TTC549 (cell line): ENCODE measurements around the gene AGAP5.

Source experiments
- FAIRE-seq: peaks from 2 replicates; lab custom pipeline; 2012; peaks lifted over from hg19 to GRCh38; lab: Jason Lieb, UNC

AGAP5 gene

DNA sequence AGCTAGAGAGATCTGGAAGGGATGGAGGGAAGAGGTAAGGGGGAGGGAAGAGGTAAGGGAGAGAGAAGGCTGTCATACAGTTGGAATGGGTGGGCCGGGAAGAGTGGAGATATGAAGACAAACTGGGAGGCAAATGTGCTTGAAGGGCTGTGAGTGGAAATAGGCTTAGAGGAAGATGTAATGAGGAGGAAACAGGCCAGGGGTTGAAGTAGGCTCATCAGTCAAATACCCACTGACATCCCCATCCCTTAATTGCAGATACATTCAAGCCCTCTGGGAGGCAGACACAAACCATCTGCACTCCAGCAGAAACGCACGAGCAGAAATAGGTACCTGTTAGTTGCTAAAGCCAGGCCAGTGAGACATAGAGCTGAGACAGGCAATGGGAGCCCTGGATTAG is 44.2 kb downstream of the AGAP5 start:
- no peak for FAIRE-seq

DNA sequence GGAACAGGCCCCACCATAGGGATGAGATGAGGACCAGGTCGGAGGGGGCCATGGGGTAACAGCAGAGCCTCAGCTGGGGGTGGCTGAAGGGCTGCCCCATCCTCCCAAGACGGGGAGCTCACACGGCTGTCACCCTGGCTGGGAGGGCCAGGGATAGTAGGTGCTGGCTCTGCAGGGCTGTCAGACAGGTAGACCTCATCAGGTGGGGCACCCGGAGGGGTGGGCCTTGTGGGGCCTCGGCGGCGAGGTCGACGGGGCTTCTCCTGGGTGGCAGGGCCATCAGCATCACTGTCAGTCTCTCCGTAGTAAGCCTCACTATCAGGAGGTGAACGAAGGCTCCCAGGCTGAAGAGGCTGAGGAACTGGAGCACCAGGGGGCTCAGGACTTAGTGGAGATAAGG is 44.7 kb downstream of the AGAP5 start:
- FAIRE-seq: no peak

DNA sequence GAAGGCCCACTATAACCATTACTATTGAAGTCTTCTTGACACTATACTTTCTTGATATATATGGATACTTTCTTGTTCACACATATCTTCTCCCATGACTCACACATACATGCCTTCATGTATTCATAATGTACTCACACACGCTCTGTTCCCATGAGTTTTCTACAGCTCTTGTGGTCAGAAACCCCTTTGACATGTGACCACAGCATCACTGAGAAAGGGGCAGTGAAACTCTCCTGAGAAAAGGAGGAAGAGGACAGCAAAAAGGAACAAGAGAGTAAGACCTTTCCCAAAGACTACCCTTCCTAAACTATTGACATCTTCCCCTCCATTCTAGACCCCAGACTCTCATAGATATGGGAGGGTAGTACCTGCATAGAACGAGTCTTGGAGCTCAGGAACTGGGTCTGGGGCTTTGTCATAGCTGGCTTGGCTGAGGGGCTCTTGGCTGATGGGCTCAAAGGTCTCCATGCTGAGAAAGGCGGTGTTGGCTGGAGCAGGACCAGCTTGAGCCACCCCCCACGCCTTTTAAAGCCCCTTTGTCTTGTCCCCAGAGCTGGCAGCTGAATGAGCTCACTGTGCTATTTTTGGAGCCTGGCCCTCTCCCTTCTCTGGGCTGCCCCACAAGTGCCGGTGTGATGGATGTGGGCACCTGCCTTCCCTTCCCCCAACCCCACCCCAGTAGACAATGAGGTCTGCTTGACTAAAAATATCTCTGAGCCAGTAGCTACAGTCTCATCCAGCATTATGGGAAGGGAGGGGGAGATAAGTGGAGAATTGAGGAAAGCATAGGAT is 47.2 kb downstream of the AGAP5 start:
- FAIRE-seq: no peak

DNA sequence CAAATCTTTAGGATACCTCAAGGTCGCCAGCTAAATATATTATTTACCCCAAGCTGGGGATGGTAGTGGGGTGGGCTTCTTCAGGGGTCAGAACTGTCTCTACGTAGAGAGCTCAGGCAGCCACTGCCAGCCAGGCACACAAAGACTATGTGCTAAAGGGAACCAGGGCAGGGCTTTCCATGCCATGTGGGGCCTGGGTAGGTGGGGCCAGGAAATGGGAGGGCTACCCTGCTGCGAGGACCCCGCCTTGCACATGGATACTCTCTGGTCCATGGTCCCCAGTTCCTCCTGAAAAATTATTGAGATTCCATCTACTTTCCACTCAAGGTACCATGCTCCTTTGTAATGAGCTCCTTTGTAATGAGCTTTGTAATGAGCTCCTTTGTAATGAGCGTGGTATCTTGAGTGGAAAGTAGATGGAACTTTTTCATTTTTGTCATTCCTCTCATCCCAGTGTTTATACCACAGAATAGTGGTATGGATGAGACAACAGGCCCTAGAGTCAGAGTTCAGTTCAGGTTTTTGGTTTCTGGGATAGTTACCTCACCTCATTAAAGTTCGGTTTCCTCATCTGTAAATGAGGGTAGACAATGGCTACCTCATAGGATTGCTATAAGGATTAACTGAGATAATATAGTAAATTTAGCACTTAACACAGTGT is 47.9 kb downstream of the AGAP5 start:
- FAIRE-seq: no peak

DNA sequence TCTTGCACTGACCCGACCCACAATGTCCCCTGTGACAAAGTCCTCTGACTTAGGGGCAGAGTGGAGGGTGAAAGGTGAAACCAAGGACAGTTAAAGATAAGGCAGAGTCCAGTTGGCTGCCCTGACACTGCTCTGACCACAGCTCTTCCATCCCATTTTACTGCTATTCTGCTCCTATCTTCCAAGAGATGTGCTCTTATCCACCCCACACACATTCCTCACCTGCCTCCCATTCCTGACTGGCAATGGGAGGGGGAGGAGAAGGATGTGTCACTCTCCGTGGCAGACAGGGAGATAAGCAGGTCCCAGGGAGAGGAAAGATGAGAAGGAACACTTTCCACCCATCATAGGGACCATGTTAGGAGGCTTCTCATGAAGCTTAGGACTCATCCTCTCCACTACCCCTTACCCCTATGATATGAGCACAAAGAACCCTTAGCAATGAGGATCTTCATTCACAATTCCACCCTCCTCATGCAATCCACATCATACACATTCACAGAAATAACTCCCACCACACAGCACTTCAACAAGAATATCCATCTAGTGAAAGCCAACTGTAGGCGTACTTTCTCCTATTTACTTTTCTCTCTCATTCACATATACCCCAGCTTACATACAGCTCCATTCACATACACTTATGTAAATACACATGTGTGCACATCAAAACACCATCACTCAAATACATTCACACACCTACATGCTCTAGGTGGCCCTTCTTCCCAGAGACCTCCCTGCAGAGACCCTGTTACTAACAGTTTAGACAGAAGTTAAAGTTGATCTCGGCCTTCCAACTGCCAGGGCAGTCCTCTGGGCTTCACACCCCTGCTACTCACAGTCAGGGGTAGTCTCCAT is 48.7 kb downstream of the AGAP5 start:
- no peak for FAIRE-seq

DNA sequence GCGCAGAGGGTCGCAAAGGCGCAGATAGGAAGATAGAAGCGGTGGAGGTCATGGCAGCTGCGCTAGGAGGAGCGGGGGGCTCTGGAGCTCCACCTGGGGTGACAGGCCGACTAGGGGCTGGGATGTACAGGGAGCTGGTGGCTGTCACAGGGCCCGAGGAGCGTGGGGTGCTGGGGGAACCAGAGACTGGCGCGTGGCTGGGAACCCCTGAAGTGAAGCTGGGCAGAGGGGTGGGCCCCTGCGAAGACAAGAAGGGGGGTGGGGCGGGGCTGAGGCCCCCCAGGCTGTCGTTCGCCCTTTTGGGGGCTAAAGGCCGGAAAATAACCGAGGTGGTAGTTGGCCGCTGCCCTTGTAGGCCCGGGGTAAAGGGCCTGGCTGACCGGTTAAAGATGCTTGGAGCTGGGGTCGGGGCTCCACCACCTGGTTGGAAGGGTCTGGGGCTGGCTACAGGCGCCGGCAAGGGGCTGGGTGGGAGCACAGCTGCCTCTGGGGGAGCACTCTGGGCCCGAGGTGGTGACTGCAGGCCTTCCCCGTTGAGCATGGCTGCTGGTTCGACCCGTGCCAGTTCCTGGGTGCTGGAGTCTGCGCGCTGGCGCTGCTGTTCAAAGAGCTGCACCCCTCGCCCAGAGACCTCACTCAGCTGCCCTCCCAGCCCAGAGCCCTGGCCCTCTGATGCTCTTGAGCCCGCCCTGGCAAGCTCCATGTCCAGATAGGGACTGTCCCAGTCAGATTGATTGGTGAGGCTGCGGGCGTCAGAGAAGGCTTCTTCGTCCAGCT is 49.8 kb downstream of the AGAP5 start:
- no peak for FAIRE-seq

DNA sequence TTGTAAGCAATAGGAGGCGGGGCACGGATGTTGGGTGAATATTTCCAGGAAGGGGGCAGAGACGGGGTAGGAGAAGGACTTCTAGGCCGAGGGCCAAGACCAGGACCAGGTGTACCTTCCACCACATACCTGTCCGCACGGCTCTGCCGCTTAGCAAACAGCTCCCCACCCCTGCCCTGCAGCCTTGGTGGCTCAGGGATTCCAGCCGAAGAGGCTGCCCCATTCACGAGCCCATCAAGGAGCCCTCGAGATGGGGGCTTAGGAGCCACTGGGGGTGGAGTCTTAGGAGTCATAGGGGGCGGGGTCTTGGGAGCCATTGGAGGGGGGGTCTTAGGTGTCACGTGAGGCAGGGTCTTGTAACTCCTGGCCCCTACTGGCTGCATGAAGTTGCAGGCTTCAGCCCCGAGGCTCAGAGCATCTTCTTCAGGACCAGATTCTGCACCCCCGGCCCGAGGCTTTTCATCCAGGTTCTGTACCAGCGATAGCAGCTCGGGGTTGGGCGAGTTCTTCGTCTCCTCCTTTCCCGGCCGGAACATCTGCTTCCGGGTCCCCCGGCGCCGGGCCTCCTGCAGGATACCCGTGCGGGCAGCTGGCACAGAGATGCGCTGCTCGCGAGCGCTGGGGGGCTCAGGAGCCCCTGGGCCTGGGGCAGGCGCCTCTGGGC is 50.6 kb downstream of the AGAP5 start:
- FAIRE-seq: no peak

DNA sequence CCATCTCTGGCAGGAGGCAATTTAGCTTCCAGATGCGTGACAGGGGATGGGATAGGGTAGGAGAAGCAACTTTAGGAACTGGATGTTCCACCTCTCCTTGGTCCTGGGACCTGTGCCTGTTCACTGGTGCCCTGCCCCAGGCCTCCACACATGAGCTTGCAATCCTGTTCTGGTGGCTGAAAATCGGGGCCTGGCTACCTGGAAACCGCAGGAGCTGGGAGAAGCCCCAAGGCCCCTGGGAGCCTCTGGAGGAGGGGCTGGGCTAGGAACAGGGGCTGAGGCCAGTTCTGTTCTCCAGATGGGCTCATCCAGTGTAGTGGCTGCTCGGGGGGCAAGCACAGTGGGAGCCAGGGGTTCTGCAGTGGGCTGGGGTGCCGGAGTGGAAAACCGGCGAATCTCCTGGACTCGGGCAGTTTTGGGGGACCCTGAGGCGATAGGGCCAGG is 51.3 kb downstream of the AGAP5 start:
- no peak for FAIRE-seq

DNA sequence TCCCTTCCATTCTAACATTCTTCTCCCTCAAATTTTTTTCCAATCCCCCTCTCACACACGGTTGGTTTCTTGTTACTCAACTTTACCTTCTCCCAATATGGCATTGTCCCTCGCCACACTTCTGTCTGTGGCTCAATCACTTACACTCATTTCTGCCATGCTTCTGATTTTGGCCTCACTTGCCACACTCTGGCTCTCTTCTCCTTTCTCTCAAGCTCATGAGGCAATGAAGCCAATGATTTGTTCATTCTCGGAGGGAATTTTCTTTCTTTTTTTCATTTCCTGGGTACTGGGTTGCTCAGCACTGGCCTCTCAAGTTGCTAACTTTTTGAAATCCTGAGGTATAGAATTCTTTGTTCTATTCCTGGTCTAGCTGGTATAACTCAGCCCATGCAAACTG is 52.7 kb downstream of the AGAP5 start:
- no peak for FAIRE-seq

DNA sequence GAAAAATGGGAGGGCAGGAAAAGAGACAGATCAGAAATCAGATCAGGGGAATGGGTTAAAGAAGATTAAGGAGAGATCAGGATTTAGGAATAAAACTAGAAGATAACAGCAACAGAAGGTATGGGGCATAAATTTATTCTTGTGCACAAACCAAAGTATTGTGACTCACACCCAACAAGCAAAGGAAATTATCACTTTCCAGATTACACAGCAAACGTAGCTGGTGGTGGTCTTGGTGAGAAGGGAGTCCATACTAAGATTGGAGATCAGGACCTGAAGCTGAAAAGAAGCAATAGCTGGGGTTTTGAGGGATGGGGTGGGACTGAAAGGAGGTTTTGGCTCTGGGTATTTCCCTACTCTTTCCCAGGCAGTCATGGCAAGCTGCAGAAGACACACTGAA is 53.1 kb downstream of the AGAP5 start:
- no peak for FAIRE-seq

DNA sequence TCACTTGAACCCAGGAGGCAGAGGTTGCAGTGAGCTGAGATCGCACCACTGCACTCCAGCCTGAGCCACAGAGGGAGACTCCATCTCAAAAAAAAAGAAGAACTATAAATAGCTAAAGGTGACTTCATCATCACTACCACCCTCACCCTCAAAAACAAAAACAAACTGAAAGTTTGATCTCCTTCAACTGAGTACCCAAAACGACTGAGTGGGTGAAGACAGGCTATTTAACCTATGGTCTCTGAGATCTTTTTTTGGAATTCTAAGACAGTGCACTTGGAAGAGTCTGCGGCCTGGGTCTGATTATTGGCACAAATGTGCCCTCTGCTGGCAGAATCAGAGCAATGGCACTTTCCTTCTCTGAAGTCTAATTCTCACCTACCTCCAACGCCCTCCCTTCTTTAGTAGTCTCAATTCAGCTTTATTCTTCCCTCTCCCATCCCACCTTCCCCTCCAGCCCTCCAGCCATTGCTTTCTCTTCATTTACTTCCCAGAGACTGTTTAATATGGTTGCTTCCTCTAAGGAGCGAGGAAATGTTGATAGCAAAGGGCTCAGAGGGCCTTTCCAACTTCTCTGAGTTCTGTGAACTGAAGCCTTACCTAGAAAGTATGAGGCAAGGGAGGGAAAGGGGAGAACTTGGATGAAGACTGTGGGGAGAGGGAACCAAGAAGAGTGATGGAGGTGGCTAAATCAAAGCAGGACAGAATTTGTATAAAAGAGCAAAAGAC is 53.7 kb downstream of the AGAP5 start:
- peak; percentile 39 for FAIRE-seq

DNA sequence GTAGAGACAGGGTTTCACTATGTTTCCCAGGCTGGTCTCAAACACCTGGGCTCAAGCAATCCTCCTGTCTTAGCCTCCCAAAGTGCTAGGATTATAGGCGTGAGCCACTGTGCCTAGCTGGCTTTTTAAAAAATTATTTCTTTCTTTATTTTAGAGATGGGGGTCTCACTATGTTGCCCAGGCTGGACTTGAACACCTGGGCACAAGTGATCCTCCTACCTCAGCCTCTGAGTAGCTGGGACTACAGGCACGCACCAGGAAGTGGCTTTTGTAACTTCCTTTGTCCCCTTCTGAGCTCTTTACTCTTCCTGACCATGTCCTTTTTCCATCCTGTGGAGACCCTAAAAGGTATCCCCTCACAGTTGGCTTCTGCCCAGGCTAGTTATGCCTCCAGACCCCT is 54.5 kb downstream of the AGAP5 start:
- no peak for FAIRE-seq

DNA sequence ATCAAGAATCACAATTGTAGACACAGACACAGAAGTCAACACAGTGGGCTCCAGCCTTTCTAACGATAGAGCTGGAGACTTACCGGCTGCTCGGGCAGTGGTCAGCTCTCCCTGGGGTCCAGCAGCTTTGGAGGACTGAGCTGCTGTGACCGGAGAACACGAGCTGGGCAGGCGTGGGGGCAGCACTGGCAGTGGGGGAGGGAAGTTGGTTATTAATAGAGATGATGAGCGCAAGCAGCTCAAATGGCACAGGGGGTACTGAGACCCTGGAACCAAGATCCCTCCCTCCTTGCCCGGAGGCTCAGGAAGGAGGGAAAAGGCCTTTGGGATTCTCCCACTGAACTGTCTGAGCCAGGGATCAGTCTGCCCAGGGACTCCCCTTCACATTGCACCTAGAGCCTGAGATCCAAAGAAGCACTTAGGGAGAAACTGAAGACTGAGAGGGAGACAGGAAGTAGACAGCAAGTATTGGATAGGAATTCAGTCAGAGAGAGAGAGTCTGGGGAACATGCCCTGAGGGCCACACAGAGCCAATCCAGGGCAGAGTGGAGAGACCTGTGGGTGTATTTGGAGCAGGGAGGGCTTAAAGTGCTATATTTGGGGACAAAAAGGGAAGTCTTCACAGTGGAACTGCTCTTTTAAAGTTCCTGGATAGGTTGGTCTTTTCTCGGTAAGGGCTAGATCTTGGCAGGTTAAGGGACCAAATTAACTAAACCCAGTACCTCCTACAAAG is 56.4 kb downstream of the AGAP5 start, which contains the start of gene MYOZ1:
Gene MYOZ1 (minus strand): TSS at position 147 of the 733 bp plus-strand sequence. CDS start 1,457 bp downstream, outside the sequence.
- no peak for FAIRE-seq

DNA sequence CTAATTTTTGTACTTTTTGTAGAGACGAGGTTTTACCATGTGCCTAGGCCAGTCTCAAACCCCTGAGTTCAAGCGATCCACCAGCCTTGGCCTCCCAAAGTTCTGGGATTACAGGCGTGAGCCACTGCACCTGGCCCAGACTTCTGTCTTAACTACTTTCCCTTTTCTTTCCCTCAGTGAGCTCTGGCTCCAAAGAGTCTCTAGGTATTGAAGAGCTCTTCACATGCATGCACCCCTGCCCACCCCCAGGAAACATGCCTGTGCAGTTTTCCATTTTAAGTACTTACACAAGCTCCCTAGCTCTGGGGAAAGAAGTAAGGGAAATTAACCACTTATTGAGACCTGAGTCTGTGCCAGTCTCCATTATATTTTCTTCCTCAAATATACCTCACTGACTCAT is 58.6 kb downstream of the AGAP5 start:
- no peak for FAIRE-seq

DNA sequence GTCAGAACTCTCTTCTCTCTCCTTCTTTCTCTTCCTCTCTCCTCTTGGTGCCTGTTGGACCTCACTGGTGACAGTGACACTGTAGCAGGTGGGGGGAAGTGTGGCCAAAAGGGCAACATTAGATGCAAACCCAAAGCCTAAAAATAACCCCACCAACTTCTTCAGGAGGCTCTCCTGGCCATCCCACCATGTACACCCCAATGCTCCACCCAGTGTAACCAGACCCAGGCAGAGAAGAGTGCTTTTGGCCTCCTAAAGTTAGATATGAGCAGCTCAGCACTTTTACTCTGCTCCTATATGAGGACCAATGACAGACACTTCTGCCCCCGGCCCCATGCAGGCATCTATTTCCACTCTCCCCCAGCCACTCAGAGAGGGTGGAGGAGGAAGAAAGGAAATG is 62.1 kb downstream of the AGAP5 start:
- no peak for FAIRE-seq

DNA sequence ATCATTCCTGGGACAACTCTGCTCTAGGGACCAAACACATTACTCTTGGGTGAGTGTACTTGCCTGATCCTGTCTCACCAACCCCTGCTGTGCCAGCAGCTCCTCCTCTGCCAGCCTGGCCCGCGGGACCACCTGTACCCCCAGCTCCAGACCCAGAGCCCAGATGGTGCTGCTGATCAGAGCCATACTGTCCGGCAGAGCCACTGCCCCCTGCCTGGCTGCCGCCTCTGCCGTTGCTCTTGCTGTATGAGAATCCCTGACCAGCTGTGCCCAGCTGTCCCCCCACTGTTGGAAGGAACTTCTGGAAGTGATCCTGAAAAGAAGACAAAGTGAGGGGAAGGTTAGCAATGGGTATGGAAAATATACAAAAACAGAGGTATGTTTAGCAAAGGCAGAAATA is 63.5 kb downstream of the AGAP5 start:
- FAIRE-seq: no peak

DNA sequence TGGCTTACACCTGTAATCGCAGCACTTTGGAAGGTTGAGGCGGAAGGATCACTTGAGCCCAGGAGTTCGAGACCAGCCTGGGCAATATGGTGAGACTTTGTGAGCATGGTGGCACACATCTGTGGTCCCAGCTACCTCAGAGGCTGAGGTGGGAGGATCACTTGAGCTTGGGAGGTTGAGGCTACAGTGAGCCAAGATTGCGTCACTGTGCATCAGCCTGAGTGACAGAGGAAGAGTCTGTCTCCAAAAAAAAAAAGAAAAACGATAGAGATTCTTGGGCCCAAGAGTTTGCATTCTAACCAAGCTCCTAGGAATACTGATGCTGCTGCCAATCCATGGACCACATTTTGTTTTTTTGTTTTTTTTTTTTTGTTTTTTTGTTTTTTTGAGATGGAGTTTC is 68.7 kb downstream of the AGAP5 start:
- FAIRE-seq: no peak

DNA sequence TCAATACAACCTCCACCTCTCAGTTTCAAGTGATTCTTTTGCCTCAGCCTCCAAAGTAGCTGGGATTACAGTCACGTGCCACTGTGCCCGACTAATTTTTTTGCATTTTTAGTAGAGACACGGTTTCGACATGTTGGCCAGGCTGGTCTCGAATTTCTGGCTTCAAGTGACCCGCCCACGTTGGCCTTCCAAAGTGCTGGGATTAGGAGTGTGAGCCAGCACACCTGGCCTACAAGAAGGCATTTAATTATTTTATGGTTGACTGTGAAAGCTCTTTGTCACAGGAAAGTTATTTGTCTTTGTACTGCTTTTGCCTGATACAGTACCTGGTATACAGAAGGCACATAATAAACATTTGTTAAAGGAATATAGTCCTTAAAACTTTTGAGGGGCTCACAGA is 69.5 kb downstream of the AGAP5 start:
- FAIRE-seq: no peak

DNA sequence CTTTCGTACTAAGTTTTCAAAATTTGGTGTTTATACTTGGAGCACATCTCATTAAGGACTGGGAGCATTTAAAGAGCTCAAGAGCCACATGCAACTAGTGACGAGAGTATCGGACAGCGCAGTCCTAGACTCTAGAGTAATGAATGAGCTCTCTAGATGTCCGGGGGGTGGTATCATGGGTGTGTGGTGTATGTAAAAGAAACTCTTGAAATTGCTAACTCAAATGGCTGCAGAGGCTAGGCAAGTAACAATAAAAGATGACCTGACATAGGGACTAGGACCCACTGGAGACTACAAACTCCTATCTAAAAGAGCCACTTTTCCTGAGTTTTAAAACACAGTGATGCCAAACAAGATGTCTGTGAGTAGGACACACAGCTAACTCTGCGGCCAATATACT is 70.6 kb downstream of the AGAP5 start:
- FAIRE-seq: no peak
